B cell (primary cell): ENCODE results near the gene ZNF565.

Experiments
- CTCF ChIP-seq: fragments of 200-600 bp; IDR thresholded peaks from one replicate; pipeline ENCODE4 v1.8.0; 2022; ENCODE audit warnings: antibody characterized with exemption, mild to moderate bottlenecking
- EZH2 ChIP-seq: IDR thresholded peaks from 2 replicates; pipeline ENCODE4 v1.6.1; 2012; ENCODE audit warnings: borderline replicate concordance, low read depth, mild to moderate bottlenecking, moderate library complexity, low read length; ENCODE audit not compliant: insufficient read depth, poor library complexity, severe bottlenecking

- TF ChIP-seq CTCF (no peak), EZH2 (no peak)
Observed at GRCh38 chr19:36183245-36183628, 31.2 kb downstream of the ZNF565 start.
